Measurements from ENCODE around the gene KLF12.
A peak's percentile ranks its signal among the peaks of the same experiment; 100 is the strongest.

KLF12 gene

GRCh38 chr13:74142257-74142656 is 8.1 kb upstream of the KLF12 start:
- no peak for DNase-seq
- H4K20me1 ChIP-seq (ENCODE audit: insufficient read depth, low read length): no peaks in the 10 kb centered on the region

DNA sequence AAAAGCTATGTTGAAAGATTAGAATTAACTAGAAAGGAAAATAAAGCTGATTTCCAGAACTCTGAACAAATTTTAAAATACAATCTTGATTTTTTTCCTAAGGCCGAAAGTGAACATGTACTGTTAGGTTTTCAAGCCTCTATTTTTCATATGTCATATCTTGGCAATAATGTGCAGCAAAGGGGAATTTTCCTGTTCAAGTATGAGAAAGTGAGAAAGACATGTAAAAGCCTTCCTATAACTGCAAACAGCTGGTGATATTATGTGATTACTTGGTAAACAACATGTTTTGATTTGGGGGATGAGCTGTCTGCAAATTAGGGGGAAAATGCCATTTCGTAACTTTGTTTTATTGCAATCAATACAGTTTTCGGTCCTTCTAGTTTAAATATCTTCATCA is 4.0 kb upstream of the KLF12 start:
- no peaks in the 10 kb centered on the region for H3K36me3 ChIP-seq (replicated peaks; ENCODE audit: insufficient read depth, low read length)
- H3K9ac ChIP-seq (ENCODE audit: low read length): no peak overlapping the region
- H3K27ac ChIP-seq (ENCODE audit: low read length): no peak overlapping the region
- no peaks in the 10 kb centered on the region for H3K27me3 ChIP-seq (replicated peaks; ENCODE audit: insufficient read depth, low read length)
- peaks cover 16% of the 10 kb centered on the region for H3F3A ChIP-seq (ENCODE audit: insufficient read depth, low read length)
- DNase-seq: no peak
- H3K4me2 ChIP-seq (ENCODE audit: low read depth, low read length): no peak overlapping the region
- no peaks in the 10 kb centered on the region for H4K20me1 ChIP-seq (ENCODE audit: insufficient read depth, low read length)
- no peak overlapping the region for H2AFZ ChIP-seq (ENCODE audit: low read length)
- peaks cover 9% of the 10 kb centered on the region; the same call in 1 of the 2 replicates for H3K4me1 ChIP-seq (ENCODE audit: low read length)
- H3K9me2 ChIP-seq (replicated peaks; ENCODE audit: insufficient read depth, low read length): no peaks in the 10 kb centered on the region
- no peak overlapping the region for H3K4me3 ChIP-seq (ENCODE audit: low read length)
- H3K9me3 ChIP-seq (replicated peaks; ENCODE audit: insufficient read depth, low read length): no peaks in the 10 kb centered on the region
- TF ChIP-seq EZH2 (optimal IDR thresholded peaks at IDR 0.05; ENCODE audit: low read depth, low read length) (no peak), EZH2phosphoT487 (IDR thresholded peaks at IDR 0.05; ENCODE audit: low read length) (no peak)
- TF ChIP-seq, protein P1, sequence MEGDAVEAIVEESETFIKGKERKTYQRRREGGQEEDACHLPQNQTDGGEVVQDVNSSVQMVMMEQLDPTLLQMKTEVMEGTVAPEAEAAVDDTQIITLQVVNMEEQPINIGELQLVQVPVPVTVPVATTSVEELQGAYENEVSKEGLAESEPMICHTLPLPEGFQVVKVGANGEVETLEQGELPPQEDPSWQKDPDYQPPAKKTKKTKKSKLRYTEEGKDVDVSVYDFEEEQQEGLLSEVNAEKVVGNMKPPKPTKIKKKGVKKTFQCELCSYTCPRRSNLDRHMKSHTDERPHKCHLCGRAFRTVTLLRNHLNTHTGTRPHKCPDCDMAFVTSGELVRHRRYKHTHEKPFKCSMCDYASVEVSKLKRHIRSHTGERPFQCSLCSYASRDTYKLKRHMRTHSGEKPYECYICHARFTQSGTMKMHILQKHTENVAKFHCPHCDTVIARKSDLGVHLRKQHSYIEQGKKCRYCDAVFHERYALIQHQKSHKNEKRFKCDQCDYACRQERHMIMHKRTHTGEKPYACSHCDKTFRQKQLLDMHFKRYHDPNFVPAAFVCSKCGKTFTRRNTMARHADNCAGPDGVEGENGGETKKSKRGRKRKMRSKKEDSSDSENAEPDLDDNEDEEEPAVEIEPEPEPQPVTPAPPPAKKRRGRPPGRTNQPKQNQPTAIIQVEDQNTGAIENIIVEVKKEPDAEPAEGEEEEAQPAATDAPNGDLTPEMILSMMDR (IDR thresholded peaks at IDR 0.05; ENCODE audit: low read length): no peak
- peaks cover 6% of the 10 kb centered on the region for H3K79me2 ChIP-seq (ENCODE audit: low read length)

More at GRCh38 chr13:74142257-74142656, 8.1 kb upstream of the KLF12 start:
- no peak overlapping the region for H3K27ac ChIP-seq (ENCODE audit: low read length)
- H2AFZ ChIP-seq (ENCODE audit: low read length): no peak overlapping the region
- H3K4me1 ChIP-seq (ENCODE audit: low read length): no peaks in the 10 kb centered on the region
- no peaks in the 10 kb centered on the region for H3K36me3 ChIP-seq (replicated peaks; ENCODE audit: insufficient read depth, low read length)
- no peak overlapping the region for H3K9ac ChIP-seq (ENCODE audit: low read length)
- TF ChIP-seq EZH2 (optimal IDR thresholded peaks at IDR 0.05; ENCODE audit: low read depth, low read length) (no peak), EZH2phosphoT487 (IDR thresholded peaks at IDR 0.05; ENCODE audit: low read length) (no peak)
- TF ChIP-seq, protein P1 (IDR thresholded peaks at IDR 0.05; ENCODE audit: low read length): no peak
- no peaks in the 10 kb centered on the region for H3K27me3 ChIP-seq (replicated peaks; ENCODE audit: insufficient read depth, low read length)
- H3K79me2 ChIP-seq (ENCODE audit: low read length): no peaks in the 10 kb centered on the region
- H3F3A ChIP-seq (ENCODE audit: insufficient read depth, low read length): no peaks in the 10 kb centered on the region
- H3K9me2 ChIP-seq (replicated peaks; ENCODE audit: insufficient read depth, low read length): no peaks in the 10 kb centered on the region
- H3K4me2 ChIP-seq (ENCODE audit: low read depth, low read length): no peak overlapping the region
- no peak overlapping the region for H3K4me3 ChIP-seq (ENCODE audit: low read length)
- H3K9me3 ChIP-seq (replicated peaks; ENCODE audit: insufficient read depth, low read length): no peaks in the 10 kb centered on the region

DNA sequence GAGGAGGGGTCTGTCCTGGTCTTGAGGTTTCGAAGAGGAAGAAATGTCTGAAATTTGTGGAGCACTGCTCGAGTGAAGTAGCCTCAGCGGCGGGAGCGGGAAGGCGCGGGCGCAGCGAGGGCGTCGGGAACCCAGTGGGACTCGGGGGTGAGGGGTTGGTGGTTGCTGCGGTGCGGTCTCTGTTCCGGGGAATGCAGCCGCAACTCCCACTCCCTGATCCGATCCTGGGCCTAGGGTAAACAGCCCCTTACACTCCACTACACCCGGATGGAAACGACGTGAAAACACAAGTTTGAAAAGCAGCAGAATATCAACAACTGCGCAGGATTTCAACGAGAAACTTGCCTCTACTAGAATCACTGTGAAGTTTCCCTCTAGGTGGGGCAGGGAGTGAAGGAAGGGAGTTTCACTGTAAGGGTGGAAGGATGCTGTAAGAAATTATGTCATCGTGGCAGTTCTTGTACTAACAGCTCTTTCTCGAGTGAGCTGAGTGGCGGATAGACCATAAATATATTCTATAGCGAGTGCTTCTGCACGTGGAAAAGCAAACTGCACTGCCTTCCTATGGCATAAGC is 2.0 kb upstream of the KLF12 start:
- H2AFZ ChIP-seq (ENCODE audit: low read length): peak overlapping the region; percentile 98
- H3K9me2 ChIP-seq (replicated peaks; ENCODE audit: insufficient read depth, low read length): no peaks in the 10 kb centered on the region
- H3K36me3 ChIP-seq (replicated peaks; ENCODE audit: insufficient read depth, low read length): no peaks in the 10 kb centered on the region
- no peaks in the 10 kb centered on the region for H3K27me3 ChIP-seq (replicated peaks; ENCODE audit: insufficient read depth, low read length)
- no peaks in the 10 kb centered on the region for H3K9me3 ChIP-seq (replicated peaks; ENCODE audit: insufficient read depth, low read length)
- H3F3A ChIP-seq (ENCODE audit: insufficient read depth, low read length): peaks cover 16% of the 10 kb centered on the region
- peak overlapping the region; percentile 83 for H3K9ac ChIP-seq (ENCODE audit: low read length)
- H3K27ac ChIP-seq (ENCODE audit: low read length): peak overlapping the region; percentile 77
- DNase-seq: no peak
- peak overlapping the region; percentile 95 for H3K4me2 ChIP-seq (ENCODE audit: low read depth, low read length)
- peaks cover 26% of the 10 kb centered on the region for H3K79me2 ChIP-seq (ENCODE audit: low read length)
- TF ChIP-seq, protein P1 (IDR thresholded peaks at IDR 0.05; ENCODE audit: low read length): no peak
- TF ChIP-seq EZH2phosphoT487 (IDR thresholded peaks at IDR 0.05; ENCODE audit: low read length) (no peak), EZH2 (optimal IDR thresholded peaks at IDR 0.05; ENCODE audit: low read depth, low read length) (no peak)
- H3K4me1 ChIP-seq (ENCODE audit: low read length): peaks cover 15% of the 10 kb centered on the region; the same call in 1 of the 2 replicates
- H3K4me3 ChIP-seq (ENCODE audit: low read length): peak overlapping the region; percentile 92
- H4K20me1 ChIP-seq (ENCODE audit: insufficient read depth, low read length): no peaks in the 10 kb centered on the region
